Fibroblast of skin of left biceps (primary cell): ENCODE data around the gene BTRC.
"Not testable (repeated sequence)": the region's sequence is repeated elsewhere in the genome, so short reads cannot be mapped to it uniquely, and the experiment has no call there.

Experiments
- DNase-seq, 2 experiments: peaks; one replicate each; pipeline ENCODE4 v3.0.0-alpha.2; 2013; ENCODE audit warnings: low read depth in 2 of 2

BTRC gene

DNA sequence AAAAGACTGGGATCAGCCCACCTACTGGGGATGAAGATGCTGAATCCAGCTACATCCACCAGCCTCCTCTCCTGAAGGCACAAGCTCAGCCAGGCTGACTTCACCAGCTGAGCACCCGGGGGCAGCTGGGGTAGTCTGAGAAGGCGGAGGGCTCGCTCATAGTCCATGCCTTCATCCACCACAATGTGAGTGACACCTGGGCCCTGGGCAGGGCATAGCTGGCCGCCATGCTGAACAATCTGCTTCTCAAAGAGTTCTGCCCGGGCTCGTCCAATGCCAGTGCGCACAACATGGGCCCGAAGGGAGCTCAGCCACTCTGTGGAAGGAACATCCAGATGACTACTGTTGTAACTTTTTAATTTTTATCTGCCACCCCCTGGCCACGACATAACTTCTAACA is 231.9 kb downstream of the BTRC start:
- DNase-seq: no peak

DNA sequence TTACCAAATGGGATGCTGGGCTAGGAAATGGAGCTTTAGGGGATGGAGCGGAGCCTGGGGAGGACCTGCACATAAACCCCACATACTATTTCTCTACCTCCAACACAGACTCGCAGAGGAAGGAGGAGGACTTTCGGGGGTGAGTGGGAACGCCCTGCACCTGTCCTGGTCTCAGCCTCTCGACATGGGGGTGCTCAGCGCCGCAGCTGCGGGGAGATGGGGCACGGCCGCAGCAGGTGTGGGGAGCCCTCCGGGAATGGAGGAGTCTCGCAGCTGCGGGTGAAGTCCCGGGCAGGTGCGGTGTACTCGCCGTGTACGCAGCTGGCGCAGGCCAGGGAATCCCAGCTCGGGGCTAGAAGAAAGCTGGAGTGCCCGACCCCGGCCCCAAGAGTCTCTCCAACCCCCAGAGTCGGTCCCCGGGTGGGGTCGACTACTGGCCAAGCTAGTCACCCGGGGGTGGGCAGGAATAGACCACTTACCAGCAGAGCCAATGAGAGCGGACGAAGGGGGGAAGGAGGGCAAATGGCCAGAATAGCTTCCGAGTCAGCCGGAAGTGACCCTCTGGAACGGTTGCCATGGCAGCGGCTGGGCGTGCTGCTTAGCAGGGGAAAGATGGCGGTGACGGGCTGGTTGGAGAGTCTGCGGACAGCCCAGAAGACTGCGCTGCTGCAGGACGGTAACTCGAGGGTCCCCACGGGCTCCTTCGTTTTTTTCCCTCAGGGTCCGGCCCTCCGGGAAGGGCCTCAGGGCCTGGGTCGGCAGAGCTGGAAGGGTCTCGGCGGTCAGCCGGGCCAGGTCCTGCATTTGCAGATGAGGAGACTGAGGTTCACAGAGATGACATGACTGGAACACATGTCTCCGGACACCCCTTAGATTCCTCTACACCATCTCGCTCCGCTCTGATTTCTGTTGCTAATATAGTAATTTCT is 234.0 kb downstream of the BTRC start, which contains the start of the genes DPCD and POLL:
Gene DPCD (plus strand): TSS at position 597 of the 929 bp plus-strand sequence. CDS start 16 bp downstream, at position 613.
Gene POLL (minus strand): TSS at position 533 of the 929 bp plus-strand sequence. CDS start 897 bp downstream, outside the sequence.
- DNase-seq: peak; percentile 79 to 82

DNA sequence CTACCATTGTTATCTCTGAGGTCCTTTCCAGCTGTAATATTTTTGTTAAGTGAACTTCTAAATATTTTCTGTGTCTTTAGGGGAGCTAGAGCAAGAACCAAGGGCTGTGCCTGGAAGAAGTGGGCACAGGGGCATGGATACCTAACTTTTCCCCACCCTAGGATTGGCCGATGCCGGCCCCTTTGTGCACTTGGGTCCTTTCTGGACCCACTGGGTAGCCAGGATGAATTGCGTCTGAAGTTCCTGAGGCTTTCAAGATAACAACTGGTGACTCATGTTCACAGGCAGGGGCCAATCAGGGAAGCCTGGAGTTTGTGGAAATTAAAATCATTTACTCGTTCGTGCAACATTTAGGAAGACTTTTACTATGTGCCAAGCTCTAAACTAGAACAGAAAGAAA is 234.9 kb downstream of the BTRC start:
- DNase-seq: no peak

DNA sequence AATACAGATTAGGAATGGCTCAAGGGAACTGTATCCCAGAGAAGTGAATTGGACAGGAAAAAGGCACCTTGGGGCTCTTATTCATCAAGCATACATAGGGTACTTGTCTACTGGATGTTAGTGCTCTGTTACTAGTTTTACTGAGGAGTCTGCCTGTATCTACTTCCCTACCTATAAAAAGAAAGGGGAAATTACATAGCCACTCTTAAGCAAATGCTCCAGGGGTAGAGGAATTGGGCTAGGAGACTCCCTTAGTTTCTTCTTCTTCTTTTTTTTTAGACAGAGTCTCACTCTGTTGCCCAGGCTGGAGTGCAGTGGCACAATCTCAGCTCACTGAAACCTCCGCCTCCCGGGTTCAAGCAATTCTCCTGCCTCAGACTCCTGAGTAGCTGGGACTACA is 239.4 kb downstream of the BTRC start:
- not testable (repeated sequence) for DNase-seq

DNA sequence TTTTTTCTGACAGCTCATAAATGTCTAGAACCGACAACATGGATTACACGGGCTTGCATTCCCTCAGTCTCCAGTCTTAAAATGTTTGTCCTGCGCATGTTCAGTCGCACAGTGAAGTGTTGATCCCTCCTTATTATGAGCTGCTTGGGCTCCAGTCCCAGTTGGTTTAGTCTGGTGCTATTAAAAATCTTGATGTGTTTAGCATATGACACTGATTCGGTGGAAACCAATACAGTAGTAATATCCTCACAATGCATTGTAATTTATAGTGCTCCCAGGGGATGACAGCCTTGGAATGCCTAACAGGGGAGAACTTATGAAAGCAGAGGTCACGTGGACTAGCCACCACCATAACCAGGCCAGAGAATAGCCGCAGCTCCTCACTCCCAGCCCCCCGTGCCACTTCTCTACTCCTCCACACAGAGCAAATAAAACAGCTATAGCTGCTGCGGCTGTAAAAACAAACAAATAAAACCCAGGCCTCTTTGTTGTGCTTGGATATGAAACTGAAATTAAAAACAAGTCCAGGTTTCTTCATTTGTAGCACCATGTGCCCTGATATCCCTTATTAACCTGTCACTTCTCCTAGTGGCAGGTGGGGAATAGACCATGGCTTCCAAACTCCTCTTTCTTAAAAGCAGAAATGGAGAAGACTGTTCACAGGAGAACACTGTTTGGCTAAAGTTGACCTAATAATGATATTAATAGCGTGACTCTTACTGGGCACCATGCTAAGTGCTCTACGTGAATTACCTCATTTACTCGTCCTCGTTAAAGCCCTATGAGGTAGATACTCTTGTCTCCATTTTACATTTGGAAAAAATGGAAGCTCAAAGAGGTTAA is 241.8 kb downstream of the BTRC start:
- no peak for DNase-seq

DNA sequence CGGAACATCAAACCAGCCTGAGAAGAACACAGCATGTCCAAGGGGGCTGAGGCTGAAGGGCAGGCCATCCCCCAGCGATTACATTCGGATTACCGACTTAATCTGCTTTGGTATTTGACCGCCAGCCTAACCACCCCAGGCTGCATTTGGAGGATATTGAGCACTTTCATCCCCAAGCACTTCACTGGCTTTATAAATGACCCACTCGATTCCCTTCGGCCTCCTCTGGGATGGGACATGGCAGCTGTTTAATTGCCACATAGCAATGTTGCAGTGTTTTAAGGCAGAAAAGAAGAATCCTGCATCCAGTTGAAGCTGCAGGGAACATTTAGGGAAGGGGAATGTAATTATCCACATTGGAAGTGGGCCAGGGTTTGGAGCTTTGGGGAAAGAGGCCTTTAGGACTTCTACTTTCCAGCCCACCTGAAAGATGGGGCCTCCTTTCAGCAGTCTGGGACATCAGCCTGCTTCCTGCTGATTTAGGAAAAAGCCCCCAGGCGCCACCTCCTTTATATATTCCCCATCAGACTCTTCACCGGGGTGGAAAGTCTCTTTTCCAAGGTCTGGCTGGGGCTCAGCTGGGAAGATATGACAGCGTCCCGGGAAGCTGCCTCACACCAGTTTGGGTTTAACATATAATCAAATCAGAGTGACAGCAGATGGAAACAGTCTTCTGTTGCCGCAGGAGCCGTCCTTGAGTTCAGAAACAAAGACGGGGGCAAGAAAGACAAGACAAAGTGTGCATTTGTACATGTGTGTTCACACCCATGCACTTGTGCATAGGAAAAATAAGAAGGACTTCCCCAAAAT is 243.3 kb downstream of the BTRC start:
- DNase-seq: no peak

DNA sequence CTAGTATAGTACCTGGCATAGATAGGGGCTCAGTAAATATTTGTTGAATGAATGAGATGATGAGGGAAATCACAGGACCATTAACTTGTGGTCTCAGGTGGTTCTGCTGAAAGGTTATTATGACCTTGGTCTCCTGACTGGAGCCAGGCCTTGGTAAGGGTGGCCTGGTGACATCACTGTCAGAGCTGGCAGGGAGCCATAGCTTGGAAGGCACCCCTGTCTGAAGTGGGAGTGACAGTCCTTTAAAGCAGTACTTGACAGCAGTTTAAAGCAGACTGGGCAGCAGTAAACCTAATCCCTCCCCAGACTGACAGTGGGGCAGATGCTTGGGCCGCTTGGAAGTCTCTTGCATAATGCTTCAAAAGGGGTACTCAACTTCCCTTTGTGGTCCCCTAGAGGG is 247.6 kb downstream of the BTRC start:
- no peak for DNase-seq

DNA sequence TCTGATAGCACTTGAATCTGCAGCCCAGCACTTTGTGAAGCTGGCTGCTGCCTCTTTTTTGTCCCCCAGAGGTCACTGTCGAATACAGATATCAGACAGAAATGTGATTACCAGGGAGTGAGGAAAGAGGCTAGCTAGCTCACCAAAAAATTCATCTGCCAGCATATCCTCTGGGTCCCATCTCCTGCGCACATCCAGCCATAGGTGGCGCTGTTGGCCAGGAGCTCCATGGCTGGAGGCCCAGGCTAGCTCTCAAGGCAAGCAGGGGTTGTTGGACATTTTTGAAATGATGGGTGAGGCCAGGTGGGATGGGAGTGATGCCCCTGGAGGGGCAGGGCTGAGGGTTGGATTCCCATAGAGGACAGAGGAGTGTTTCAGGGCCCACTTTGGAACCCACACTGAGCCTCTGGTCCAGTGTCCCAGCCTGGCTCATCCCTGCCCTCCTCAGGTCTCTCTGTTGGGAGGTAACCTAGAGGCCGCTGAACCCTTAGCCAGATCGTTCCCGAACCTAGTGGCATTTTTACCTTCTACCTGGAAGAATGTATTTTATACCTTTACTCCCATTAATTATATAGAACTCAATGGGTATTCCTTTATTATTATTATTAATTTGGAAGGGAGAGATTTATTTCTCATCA is 248.9 kb downstream of the BTRC start:
- DNase-seq: peak; percentile 11 to 22
